Fibroblast of skin of back (primary cell): ENCODE measurements around the gene CTDSPL.
A peak's percentile ranks its signal among the peaks of the same experiment; 100 is the strongest.
"Not testable (repeated sequence)": the region's sequence is repeated elsewhere in the genome, so short reads cannot be mapped to it uniquely, and the experiment has no call there.

ENCODE experiments used
- DNase-seq: peaks from one replicate; pipeline ENCODE4 v3.0.0-alpha.2; 2013

The CTDSPL gene

GRCh38 chr3:37968813-37969595 lies 107.3 kb downstream of the CTDSPL start:
- DNase-seq: no peak

- DNase-seq: no peak
Measured at GRCh38 chr3:37969596-37970100, 108.0 kb downstream of the CTDSPL start.

GRCh38 chr3:37970802-37971201 lies 109.1 kb downstream of the CTDSPL start:
- DNase-seq: no peak

GRCh38 chr3:37971467-37971866 lies 109.8 kb downstream of the CTDSPL start:
- DNase-seq: no peak

GRCh38 chr3:37972056-37972455 lies 110.4 kb downstream of the CTDSPL start:
- DNase-seq: not testable (repeated sequence)

- no peak for DNase-seq
Measured at GRCh38 chr3:37973246-37974054, 111.8 kb downstream of the CTDSPL start.

GRCh38 chr3:37974121-37975083 lies 112.7 kb downstream of the CTDSPL start:
- DNase-seq: peak; percentile 61

- no peak for DNase-seq
Measured at GRCh38 chr3:37979541-37980461, 118.1 kb downstream of the CTDSPL start.

- no peak for DNase-seq
Measured at GRCh38 chr3:37980462-37981347, 119.0 kb downstream of the CTDSPL start.

GRCh38 chr3:37981348-37981664 lies 119.6 kb downstream of the CTDSPL start:
- no peak for DNase-seq

GRCh38 chr3:37982331-37982730 lies 120.7 kb downstream of the CTDSPL start:
- no peak for DNase-seq

- no peak for DNase-seq
Measured at GRCh38 chr3:37984051-37984450, 122.4 kb downstream of the CTDSPL start.

GRCh38 chr3:37984596-37984995 lies 122.9 kb downstream of the CTDSPL start:
- no peak for DNase-seq

- DNase-seq: no peak
Measured at GRCh38 chr3:37985637-37986320, 124.1 kb downstream of the CTDSPL start.

- no peak for DNase-seq
Measured at GRCh38 chr3:37986479-37987314, 125.0 kb downstream of the CTDSPL start.

GRCh38 chr3:37987315-37987697 lies 125.6 kb downstream of the CTDSPL start:
- no peak for DNase-seq

- no peak for DNase-seq
Measured at GRCh38 chr3:37987751-37988179, 126.1 kb downstream of the CTDSPL start.

GRCh38 chr3:37988376-37988775 lies 126.7 kb downstream of the CTDSPL start:
- DNase-seq: not testable (repeated sequence)
